Astrocyte of the spinal cord (primary cell): ENCODE measurements around the gene SET.
"Not testable (repeated sequence)": the region's sequence is repeated elsewhere in the genome, so short reads cannot be mapped to it uniquely, and the experiment has no call there.

Experiments used
- DNase-seq: peaks from one replicate; pipeline ENCODE4 v3.0.0; 2011; ENCODE audit warnings: low read depth, low spot score
- H3K4me3 ChIP-seq: 2 replicates; pipeline ENCODE4 v1.5.1; 2011; ENCODE audit warnings: low read depth, mild to moderate bottlenecking, low read length, moderate library complexity
- CTCF ChIP-seq: IDR thresholded peaks from 2 replicates; pipeline ENCODE4 v1.5.1; 2012; ENCODE audit warnings: low read depth, mild to moderate bottlenecking, low read length, inconsistent platforms
- in situ Hi-C: cut with HindIII; loops from 2 replicates; pipeline ENCODE4 v1.10.0; 2017; ENCODE audit warnings: low sequenced_read_pairs

The SET gene

GRCh38 chr9:128653908-128654307 is 35.1 kb upstream of the SET start:
- in situ Hi-C loops = no loop called here
- H3K4me3 ChIP-seq = no peak overlapping the region
- no peak for TF ChIP-seq CTCF
- no peak for DNase-seq

GRCh38 chr9:128654481-128654880 is 34.5 kb upstream of the SET start:
- H3K4me3 ChIP-seq = no peak overlapping the region
- in situ Hi-C loops = no loop called here
- DNase-seq = no peak
- no peak for TF ChIP-seq CTCF

- DNase-seq = peak; percentile 95
- TF ChIP-seq CTCF = no peak
- peak within 1 kb of the TSS; percentile 46 for H3K4me3 ChIP-seq
- in situ Hi-C loops = no loop called here
Measured at GRCh38 chr9:128656416-128657343, 32.3 kb upstream of the SET start, which contains the start of gene DYNC2I2. Gene DYNC2I2 (minus strand): TSS chr9:128656847. CDS start chr9:128656726, 121 bp downstream.

GRCh38 chr9:128657344-128657704 is 31.7 kb upstream of the SET start:
- TF ChIP-seq CTCF = no peak
- DNase-seq = no peak
- in situ Hi-C loops = no loop called here
- H3K4me3 ChIP-seq = no peak overlapping the region

- TF ChIP-seq CTCF = no peak
- in situ Hi-C loops = no loop called here
- H3K4me3 ChIP-seq = no peak overlapping the region
- no peak for DNase-seq
Measured at GRCh38 chr9:128657796-128658195, 31.2 kb upstream of the SET start.

GRCh38 chr9:128666481-128666941 is 22.5 kb upstream of the SET start:
- DNase-seq, in situ Hi-C loops, H3K4me3 ChIP-seq: not testable (repeated sequence)

GRCh38 chr9:128669786-128670185 is 19.2 kb upstream of the SET start:
- in situ Hi-C loops = no loop called here
- DNase-seq = no peak
- no peak for TF ChIP-seq CTCF
- H3K4me3 ChIP-seq = no peak overlapping the region
